GM19240 (cell line): ENCODE measurements around the gene MRPL21.
A peak's percentile ranks its signal among the peaks of the same experiment; 100 is the strongest.
"Not testable (repeated sequence)": the region's sequence is repeated elsewhere in the genome, so short reads cannot be mapped to it uniquely, and the experiment has no call there.

Experiments
- DNase-seq: peaks from one replicate; pipeline ENCODE4 v3.0.0; 2011; ENCODE audit warnings: low spot score; ENCODE audit not compliant: insufficient read length

MRPL21 gene

GRCh38 chr11:68911731-68912130 is 8.1 kb upstream of the MRPL21 start:
- no peak for DNase-seq

DNA sequence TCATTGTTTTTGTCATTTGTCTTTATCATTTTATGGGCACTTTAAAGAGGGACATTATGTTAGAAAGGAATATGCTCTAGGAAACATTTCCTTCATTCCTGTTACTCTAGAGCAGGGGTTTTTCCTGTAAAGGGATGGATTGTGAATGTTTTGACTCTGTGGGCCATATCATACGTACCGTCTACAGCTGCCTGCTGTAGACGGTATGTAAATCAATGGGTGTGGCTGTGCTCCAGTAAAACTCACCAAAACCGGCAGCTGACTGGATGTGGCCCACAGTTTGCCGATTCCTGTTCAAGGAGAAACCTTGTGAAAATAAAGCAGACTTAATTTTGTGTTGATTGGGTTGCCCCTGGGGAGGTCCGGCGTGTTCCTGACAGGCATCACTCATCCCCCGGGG is 7.3 kb upstream of the MRPL21 start:
- no peak for DNase-seq

- no peak for DNase-seq
Observed at GRCh38 chr11:68908273-68908672, 4.6 kb upstream of the MRPL21 start.

DNA sequence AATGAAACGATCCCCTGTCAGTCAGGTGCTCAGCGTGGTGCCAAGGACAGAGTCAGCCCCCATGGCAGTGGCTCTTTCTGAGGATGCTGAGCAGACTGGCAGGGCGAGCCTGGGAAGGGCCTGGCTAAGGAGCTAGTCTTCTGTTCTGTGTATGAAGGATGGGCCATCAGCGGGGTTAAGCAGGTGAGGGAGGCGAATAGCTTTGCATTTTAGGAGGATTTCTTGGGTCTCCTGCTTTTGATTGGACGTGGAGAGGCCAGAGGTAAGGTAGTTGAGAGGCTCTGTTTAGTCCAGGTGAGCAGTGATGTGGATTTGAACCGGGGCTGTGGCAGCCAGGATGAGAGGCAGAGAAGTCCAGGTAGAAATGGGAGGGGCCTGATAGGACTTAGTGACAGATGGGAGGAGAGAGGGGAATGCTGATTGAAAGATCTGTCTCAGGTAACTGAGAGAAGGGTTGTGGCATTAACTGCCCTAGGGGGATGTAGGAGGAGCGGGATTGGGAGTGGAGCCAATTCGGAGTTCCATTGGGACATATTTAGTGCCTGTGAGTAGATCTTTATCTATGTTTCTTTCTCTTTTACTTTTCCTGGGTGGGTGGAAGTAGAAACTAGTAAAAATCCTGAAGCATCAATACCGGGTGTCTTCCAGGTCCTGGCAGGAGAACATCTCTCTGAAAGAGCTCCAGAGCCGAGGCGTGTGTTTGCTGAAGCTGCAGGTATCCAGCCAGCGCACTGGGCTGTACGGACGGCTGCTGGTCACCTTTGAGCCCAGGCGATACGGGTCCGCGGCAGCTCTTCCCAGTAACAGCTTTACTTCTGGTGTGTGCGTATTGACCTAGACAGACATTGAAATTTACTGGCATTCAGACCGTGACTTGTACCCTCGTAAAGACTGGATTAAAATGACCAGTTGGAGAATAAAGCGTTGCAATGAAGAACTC is 2.1 kb upstream of the MRPL21 start:
- no peak for DNase-seq

- peak; percentile 19 for DNase-seq
Observed at GRCh38 chr11:68904248-68904847, 716 bp upstream of the MRPL21 start.

- no peak for DNase-seq
Observed at GRCh38 chr11:68900835-68901381, 2.7 kb downstream of the MRPL21 start.

DNA sequence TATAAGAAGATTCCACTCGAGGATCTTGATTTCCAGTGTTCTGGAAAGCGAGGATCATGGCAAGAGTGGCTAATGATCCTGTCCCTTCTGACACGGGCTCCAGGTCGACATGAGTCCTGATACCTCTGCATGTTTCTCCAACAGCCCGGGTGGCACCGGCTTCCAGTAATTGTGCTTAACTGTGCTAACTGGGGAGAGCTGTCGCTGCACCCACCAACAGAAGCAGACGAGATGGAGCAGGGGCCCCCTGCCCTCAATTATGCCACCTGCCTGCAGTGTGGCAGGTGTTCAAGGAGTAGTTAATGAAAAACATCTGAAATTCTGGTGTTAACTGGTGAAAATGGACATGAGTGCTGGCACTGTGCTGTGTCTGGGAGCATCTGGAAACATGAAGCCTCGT is 6.2 kb downstream of the MRPL21 start:
- no peak for DNase-seq

- DNase-seq = no peak
Observed at GRCh38 chr11:68896171-68896959, 7.3 kb downstream of the MRPL21 start.

DNA sequence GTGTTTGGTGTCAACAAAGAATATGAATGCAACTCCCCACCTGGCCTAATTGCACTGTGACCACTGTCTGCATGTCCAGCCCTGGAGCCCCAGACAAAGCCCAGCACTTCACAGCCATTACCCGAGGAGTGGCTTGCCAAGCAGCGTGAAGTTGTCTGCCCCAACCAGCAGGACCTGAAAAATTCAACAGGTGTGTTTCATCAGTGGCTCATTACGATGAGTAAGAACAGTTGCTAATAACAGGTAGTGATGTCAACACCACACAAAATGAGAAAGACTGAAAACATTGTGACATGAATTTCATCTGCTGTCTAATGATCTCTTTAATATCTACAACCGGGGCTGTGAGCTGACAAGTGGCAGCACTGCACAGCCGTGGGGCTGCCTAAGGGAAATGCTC is 10.3 kb downstream of the MRPL21 start:
- no peak for DNase-seq

DNA sequence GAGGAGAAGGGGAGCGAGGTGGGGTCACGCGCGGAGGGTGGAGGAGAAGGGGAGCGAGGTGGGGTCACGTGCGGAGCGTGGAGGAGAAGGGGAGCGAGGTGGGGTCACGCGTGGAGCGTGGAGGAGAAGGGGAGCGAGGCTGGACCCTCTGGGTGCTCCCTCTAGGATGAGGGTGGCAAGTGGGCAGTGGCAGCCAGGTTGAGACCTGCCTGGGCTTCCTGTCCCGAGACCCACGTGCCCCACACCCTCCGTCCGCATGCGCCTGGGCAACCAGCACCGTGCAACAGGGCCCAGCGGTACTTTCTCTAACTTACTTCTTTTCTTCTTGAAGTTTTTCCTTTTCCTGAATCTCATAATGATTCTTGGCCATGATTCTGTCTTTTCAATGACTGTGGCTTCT is 11.1 kb downstream of the MRPL21 start:
- DNase-seq = no peak

GRCh38 chr11:68891351-68891948 is 12.2 kb downstream of the MRPL21 start:
- no peak for DNase-seq

DNA sequence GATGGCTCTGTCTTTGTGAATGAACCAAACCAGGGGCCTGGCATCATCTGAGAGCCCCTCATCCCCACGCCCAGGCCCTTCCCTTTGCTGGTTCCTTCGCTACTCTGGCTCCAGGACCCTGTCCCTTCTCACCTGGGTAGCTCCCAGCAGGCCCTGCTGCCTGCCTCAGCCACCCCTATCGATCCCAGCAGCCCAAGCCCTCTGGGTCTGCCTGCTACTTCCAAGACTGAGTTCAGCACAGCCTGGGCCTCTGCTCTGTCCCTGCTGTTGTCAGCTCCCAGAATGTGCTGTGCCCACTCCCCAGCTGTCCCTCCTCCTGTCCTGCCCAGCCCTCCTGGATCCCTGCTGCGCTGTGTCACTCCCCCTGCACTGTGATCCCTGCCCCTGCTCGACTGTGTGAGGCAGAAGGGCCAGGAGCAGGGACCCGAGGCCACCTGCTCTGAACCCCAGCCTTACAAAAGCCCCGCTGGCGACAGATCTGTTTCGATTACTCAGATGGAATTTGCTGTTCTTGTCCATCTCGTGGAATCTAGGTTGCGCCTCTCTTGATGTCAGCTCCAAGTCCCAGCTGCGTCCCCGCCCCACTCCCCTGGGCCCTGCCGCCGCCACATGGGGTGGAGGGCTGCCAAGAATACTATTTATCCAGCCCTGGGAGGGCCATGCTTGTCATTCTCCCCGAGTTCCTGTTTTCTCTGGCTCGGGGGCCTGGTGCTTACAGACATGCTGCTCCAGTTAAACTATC is 13.0 kb downstream of the MRPL21 start:
- DNase-seq = no peak

- DNase-seq = no peak
Observed at GRCh38 chr11:68889948-68890446, 13.6 kb downstream of the MRPL21 start.

GRCh38 chr11:68884827-68885226 is 18.8 kb downstream of the MRPL21 start:
- not testable (repeated sequence) for DNase-seq

DNA sequence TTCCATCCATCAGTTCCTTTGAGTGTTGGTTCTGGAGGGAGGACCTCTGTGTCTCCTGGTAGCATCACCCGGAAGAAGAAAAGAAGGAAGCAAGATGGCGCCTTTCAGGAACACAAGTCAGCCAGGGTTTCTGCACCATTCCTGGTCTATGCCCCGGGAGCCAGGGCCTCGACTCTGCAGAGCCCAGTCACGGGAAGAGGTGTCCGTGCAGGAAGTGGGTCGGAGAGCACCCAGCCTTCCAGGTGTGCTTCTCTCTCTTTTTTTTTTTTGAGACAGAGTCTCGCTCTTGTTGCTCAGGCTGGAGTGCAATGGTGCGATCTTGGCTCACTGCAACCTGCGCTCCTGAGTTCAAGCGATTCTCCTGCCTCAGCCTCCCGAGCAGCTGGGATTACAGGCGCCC is 21.2 kb downstream of the MRPL21 start:
- no peak for DNase-seq

- no peak for DNase-seq
Observed at GRCh38 chr11:68881320-68881719, 22.3 kb downstream of the MRPL21 start.

DNA sequence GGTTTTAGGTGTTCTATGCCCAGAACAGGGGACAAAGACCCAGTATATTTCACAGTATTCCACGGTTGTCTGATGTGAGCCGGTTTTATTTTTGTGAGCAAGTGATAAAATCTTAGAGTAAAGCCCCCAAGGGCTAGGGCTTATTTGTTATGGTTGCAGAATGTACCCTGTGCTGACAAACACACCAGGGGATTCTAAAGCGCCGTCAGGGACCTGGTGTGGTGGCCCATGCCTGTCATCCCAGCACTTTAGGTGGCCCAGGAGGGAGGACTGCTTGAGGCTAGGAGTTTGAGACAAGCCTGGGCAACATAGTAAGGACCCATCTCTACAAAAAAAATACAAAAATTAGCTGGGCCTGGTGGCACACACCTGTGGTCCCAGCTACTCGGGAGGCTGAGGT is 22.8 kb downstream of the MRPL21 start:
- DNase-seq = no peak

DNA sequence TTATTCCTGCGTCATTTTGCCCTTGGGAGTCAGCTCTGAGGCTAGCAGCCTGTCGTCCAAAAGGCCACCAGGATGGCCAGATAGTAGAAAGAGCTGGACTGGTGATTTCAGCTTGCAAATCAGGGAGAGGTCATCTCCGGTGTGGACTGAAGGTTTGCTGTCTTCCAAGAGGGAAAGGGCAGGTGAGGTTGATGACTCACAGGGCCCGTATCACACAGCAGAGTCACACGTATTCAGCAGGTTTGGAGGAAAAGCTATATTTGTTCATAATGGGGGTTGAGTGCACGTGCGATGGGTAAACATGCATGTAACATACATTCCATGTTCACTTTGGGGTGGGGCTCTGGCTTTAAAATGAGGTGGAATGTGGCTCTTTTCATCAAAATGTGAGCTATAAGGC is 25.6 kb downstream of the MRPL21 start:
- DNase-seq = no peak

GRCh38 chr11:68872216-68873003 is 31.2 kb downstream of the MRPL21 start:
- DNase-seq = no peak

DNA sequence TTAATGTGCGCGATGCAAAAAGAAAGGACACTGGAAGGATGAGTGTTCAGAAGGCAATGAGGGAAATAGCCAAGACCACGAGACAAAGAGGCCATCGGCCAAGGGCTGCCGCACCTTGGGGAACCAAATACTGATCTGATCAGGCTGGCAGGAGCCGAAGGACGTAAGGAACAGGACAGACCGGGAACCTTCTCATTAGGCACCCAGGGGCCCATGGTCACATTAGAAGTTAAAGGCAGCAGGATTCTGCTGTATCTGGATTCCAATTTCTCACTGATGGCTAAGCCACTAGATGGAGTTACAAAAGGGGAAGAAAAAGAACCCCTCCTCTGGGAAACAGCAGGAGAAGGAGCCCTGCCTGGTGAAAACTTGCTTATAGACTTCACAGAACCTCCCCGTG is 33.2 kb downstream of the MRPL21 start:
- no peak for DNase-seq
